Activated CD4-positive, CD25-positive, alpha-beta regulatory T cell treated with anti-CD3 and anti-CD28 coated beads, Interleukin-2, amount 50 U/mL, for 16 hours (primary cell): ENCODE measurements around the gene SMARCB1.

ENCODE experiments used
- DNase-seq: peaks from one replicate; pipeline ENCODE4 v3.0.0-alpha.2; 2020; ENCODE audit warnings: low read depth, low spot score

The SMARCB1 gene

GRCh38 chr22:23803001-23803819 is 16.4 kb downstream of the SMARCB1 start:
- DNase-seq, result no peak

GRCh38 chr22:23804781-23805291 is 18.1 kb downstream of the SMARCB1 start:
- no peak for DNase-seq

- DNase-seq, result no peak
These were observed 20.1 kb downstream of the SMARCB1 start for GRCh38 chr22:23806837-23807236.

- no peak for DNase-seq
These were observed 25.6 kb downstream of the SMARCB1 start for GRCh38 chr22:23812378-23812777.

- DNase-seq, result no peak
These were observed 28.9 kb downstream of the SMARCB1 start for GRCh38 chr22:23815541-23816155.

- DNase-seq, result no peak
These were observed 29.6 kb downstream of the SMARCB1 start for GRCh38 chr22:23816156-23816976.

- DNase-seq, result no peak
These were observed 30.4 kb downstream of the SMARCB1 start for GRCh38 chr22:23817146-23817545.

- DNase-seq, result no peak
These were observed 31.8 kb downstream of the SMARCB1 start for GRCh38 chr22:23818541-23818940.

GRCh38 chr22:23820748-23821211 is 34.0 kb downstream of the SMARCB1 start:
- no peak for DNase-seq

GRCh38 chr22:23822101-23822671 is 35.4 kb downstream of the SMARCB1 start:
- DNase-seq, result no peak

GRCh38 chr22:23823331-23823791 is 36.6 kb downstream of the SMARCB1 start:
- no peak for DNase-seq

- no peak for DNase-seq
These were observed 37.9 kb downstream of the SMARCB1 start for GRCh38 chr22:23824476-23825245.

GRCh38 chr22:23825246-23825905 is 38.6 kb downstream of the SMARCB1 start:
- no peak for DNase-seq

GRCh38 chr22:23826510-23827350 is 40.0 kb downstream of the SMARCB1 start:
- no peak for DNase-seq

- no peak for DNase-seq
These were observed 40.7 kb downstream of the SMARCB1 start for GRCh38 chr22:23827351-23827995.

- no peak for DNase-seq
These were observed 42.3 kb downstream of the SMARCB1 start for GRCh38 chr22:23828800-23829680.

GRCh38 chr22:23829845-23830372 is 43.1 kb downstream of the SMARCB1 start:
- no peak for DNase-seq
